Activated naive CD8-positive, alpha-beta T cell treated with anti-CD3 and anti-CD28 coated beads for 36 hours (primary cell): Measurements from ENCODE around the gene ANXA3. TPM values are rescaled to one million over a fixed set of nuclear protein-coding genes. Genes with fewer than 3 reads are reported as not detected.
"Not testable (repeated sequence)": the region's sequence is repeated elsewhere in the genome, so short reads cannot be mapped to it uniquely, and the experiment has no call there.

Experiments
- DNase-seq: peaks from one replicate; pipeline ENCODE4 v3.0.0; 2021
- H3K27ac Mint-ChIP-seq: one replicate; pipeline ENCODE4 v1.8.0; 2022; ENCODE audit warnings: mild to moderate bottlenecking, moderate library complexity, mixed read lengths
- H3K27me3 Mint-ChIP-seq: one replicate; pipeline ENCODE4 v1.8.0; 2022; ENCODE audit warnings: mild to moderate bottlenecking, mixed read lengths
- H3K36me3 Mint-ChIP-seq: one replicate; pipeline ENCODE4 v1.8.0; 2021; ENCODE audit warnings: mild to moderate bottlenecking, mixed read lengths
- H3K4me1 Mint-ChIP-seq: one replicate; pipeline ENCODE4 v1.8.0; 2021; ENCODE audit warnings: mixed read lengths
- H3K4me3 Mint-ChIP-seq: one replicate; pipeline ENCODE4 v1.8.0; 2022; ENCODE audit warnings: mild to moderate bottlenecking, moderate library complexity, mixed read lengths
- H3K9me3 Mint-ChIP-seq: one replicate; pipeline ENCODE4 v1.8.0; 2022; ENCODE audit warnings: mixed read lengths
- total RNA-seq, 2 experiments: library from RNA; stranded (reverse); gene quantifications; one replicate each; pipeline ENCODE4 v1.2.3, GENCODE V29; 2021

ANXA3 gene
- total RNA-seq, 2 experiments from 2014 or later: 2.8 to 3.4 TPM

- no peak overlapping the region for H3K4me3 Mint-ChIP-seq
- DNase-seq: no peak
- H3K27ac Mint-ChIP-seq: no peak overlapping the region
- no peaks in the 10 kb centered on the region for H3K9me3 Mint-ChIP-seq
- H3K4me1 Mint-ChIP-seq: no peaks in the 10 kb centered on the region
- no peaks in the 10 kb centered on the region for H3K27me3 Mint-ChIP-seq
- no peaks in the 10 kb centered on the region for H3K36me3 Mint-ChIP-seq
Measured at GRCh38 chr4:78528327-78528726, 23.2 kb upstream of the ANXA3 start.

GRCh38 chr4:78529569-78530209 lies 21.9 kb upstream of the ANXA3 start:
- H3K27me3 Mint-ChIP-seq: no peaks in the 10 kb centered on the region
- DNase-seq: no peak
- H3K4me1 Mint-ChIP-seq: no peaks in the 10 kb centered on the region
- H3K4me3 Mint-ChIP-seq: no peak overlapping the region
- no peak overlapping the region for H3K27ac Mint-ChIP-seq
- H3K9me3 Mint-ChIP-seq: no peaks in the 10 kb centered on the region
- no peaks in the 10 kb centered on the region for H3K36me3 Mint-ChIP-seq

- H3K27me3 Mint-ChIP-seq: no peaks in the 10 kb centered on the region
Measured at GRCh38 chr4:78532046-78532445, 19.5 kb upstream of the ANXA3 start.

GRCh38 chr4:78533854-78534253 lies 17.7 kb upstream of the ANXA3 start:
- DNase-seq: no peak
- Mint-ChIP-seq H3K9me3 (no peaks in the 10 kb centered on the region), H3K4me1 (no peaks in the 10 kb centered on the region), H3K27ac (no peak overlapping the region), H3K4me3 (no peak overlapping the region), H3K36me3 (no peaks in the 10 kb centered on the region), H3K27me3 (no peaks in the 10 kb centered on the region)

More at GRCh38 chr4:78532046-78532445, 19.5 kb upstream of the ANXA3 start:
- H3K27ac Mint-ChIP-seq: no peak overlapping the region
- no peaks in the 10 kb centered on the region for H3K9me3 Mint-ChIP-seq
- DNase-seq: no peak
- no peaks in the 10 kb centered on the region for H3K36me3 Mint-ChIP-seq
- H3K4me3 Mint-ChIP-seq: no peak overlapping the region
- H3K4me1 Mint-ChIP-seq: no peaks in the 10 kb centered on the region

- no peak for DNase-seq
- no peaks in the 10 kb centered on the region for H3K9me3 Mint-ChIP-seq
- H3K4me3 Mint-ChIP-seq: no peak overlapping the region
- no peaks in the 10 kb centered on the region for H3K4me1 Mint-ChIP-seq
- H3K27me3 Mint-ChIP-seq: no peaks in the 10 kb centered on the region
- no peak overlapping the region for H3K27ac Mint-ChIP-seq
- H3K36me3 Mint-ChIP-seq: no peaks in the 10 kb centered on the region
Measured at GRCh38 chr4:78534286-78534955, 17.1 kb upstream of the ANXA3 start.

GRCh38 chr4:78542373-78542772 lies 9.2 kb upstream of the ANXA3 start:
- Mint-ChIP-seq H3K27ac (no peak overlapping the region), H3K9me3 (no peaks in the 10 kb centered on the region), H3K36me3 (no peaks in the 10 kb centered on the region), H3K4me1 (peaks cover 6% of the 10 kb centered on the region), H3K27me3 (peaks cover 12% of the 10 kb centered on the region), H3K4me3 (no peak overlapping the region)
- DNase-seq: no peak

GRCh38 chr4:78543424-78544125 lies 8.0 kb upstream of the ANXA3 start:
- H3K4me3 Mint-ChIP-seq: no peak overlapping the region
- H3K36me3 Mint-ChIP-seq: no peaks in the 10 kb centered on the region
- no peak overlapping the region for H3K27ac Mint-ChIP-seq
- no peak for DNase-seq
- peaks cover 6% of the 10 kb centered on the region for H3K4me1 Mint-ChIP-seq
- H3K9me3 Mint-ChIP-seq: no peaks in the 10 kb centered on the region
- H3K27me3 Mint-ChIP-seq: peaks cover 12% of the 10 kb centered on the region

GRCh38 chr4:78544678-78545077 lies 6.9 kb upstream of the ANXA3 start:
- DNase-seq: no peak
- Mint-ChIP-seq H3K36me3 (no peaks in the 10 kb centered on the region), H3K27ac (no peak overlapping the region), H3K9me3 (no peaks in the 10 kb centered on the region), H3K27me3 (peaks cover 14% of the 10 kb centered on the region), H3K4me3 (no peak overlapping the region), H3K4me1 (peaks cover 6% of the 10 kb centered on the region)

GRCh38 chr4:78545275-78546246 lies 6.0 kb upstream of the ANXA3 start:
- Mint-ChIP-seq H3K36me3 (no peaks in the 10 kb centered on the region), H3K4me3 (no peak overlapping the region), H3K27me3 (peaks cover 20% of the 10 kb centered on the region), H3K9me3 (no peaks in the 10 kb centered on the region), H3K27ac (no peak overlapping the region), H3K4me1 (peaks cover 6% of the 10 kb centered on the region)
- no peak for DNase-seq

- peaks cover 26% of the 10 kb centered on the region for H3K27me3 Mint-ChIP-seq
- H3K36me3 Mint-ChIP-seq, H3K4me3 Mint-ChIP-seq, H3K9me3 Mint-ChIP-seq, H3K27ac Mint-ChIP-seq, DNase-seq: not testable (repeated sequence)
- peaks cover 17% of the 10 kb centered on the region for H3K4me1 Mint-ChIP-seq
Measured at GRCh38 chr4:78547899-78548298, 3.7 kb upstream of the ANXA3 start.

GRCh38 chr4:78548889-78549288 lies 2.7 kb upstream of the ANXA3 start:
- Mint-ChIP-seq H3K4me1 (peaks cover 15% of the 10 kb centered on the region), H3K27me3 (peaks cover 36% of the 10 kb centered on the region)
- H3K9me3 Mint-ChIP-seq, H3K4me3 Mint-ChIP-seq, H3K36me3 Mint-ChIP-seq, H3K27ac Mint-ChIP-seq, DNase-seq: not testable (repeated sequence)

- Mint-ChIP-seq H3K4me3 (peak overlapping the region; percentile 35), H3K27me3 (peaks cover 46% of the 10 kb centered on the region), H3K4me1 (peaks cover 15% of the 10 kb centered on the region), H3K9me3 (peaks cover 4% of the 10 kb centered on the region), H3K36me3 (peaks cover 1% of the 10 kb centered on the region), H3K27ac (no peak overlapping the region)
- no peak for DNase-seq
Measured at GRCh38 chr4:78552389-78553042, 946 bp downstream of the ANXA3 start.

GRCh38 chr4:78553043-78553396 lies 1.4 kb downstream of the ANXA3 start:
- no peak overlapping the region for H3K4me3 Mint-ChIP-seq
- DNase-seq: no peak
- peaks cover 15% of the 10 kb centered on the region for H3K4me1 Mint-ChIP-seq
- H3K27ac Mint-ChIP-seq: no peak overlapping the region
- H3K9me3 Mint-ChIP-seq: peaks cover 4% of the 10 kb centered on the region
- peaks cover 1% of the 10 kb centered on the region for H3K36me3 Mint-ChIP-seq
- H3K27me3 Mint-ChIP-seq: peaks cover 46% of the 10 kb centered on the region

- peaks cover 1% of the 10 kb centered on the region for H3K36me3 Mint-ChIP-seq
- no peak overlapping the region for H3K4me3 Mint-ChIP-seq
- no peak overlapping the region for H3K27ac Mint-ChIP-seq
- peaks cover 4% of the 10 kb centered on the region for H3K9me3 Mint-ChIP-seq
- no peak for DNase-seq
- H3K4me1 Mint-ChIP-seq: peaks cover 15% of the 10 kb centered on the region
- peaks cover 46% of the 10 kb centered on the region for H3K27me3 Mint-ChIP-seq
Measured at GRCh38 chr4:78553529-78554060, 2.0 kb downstream of the ANXA3 start.
